ENCODE data around the gene HSFX1.
"Not testable (repeated sequence)": the region's sequence is repeated elsewhere in the genome, so short reads cannot be mapped to it uniquely, and the experiment has no call there.

HSFX1 gene, protein sequence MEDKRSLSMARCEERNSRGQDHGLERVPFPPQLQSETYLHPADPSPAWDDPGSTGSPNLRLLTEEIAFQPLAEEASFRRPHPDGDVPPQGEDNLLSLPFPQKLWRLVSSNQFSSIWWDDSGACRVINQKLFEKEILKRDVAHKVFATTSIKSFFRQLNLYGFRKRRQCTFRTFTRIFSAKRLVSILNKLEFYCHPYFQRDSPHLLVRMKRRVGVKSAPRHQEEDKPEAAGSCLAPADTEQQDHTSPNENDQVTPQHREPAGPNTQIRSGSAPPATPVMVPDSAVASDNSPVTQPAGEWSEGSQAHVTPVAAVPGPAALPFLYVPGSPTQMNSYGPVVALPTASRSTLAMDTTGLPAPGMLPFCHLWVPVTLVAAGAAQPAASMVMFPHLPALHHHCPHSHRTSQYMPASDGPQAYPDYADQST

DNA sequence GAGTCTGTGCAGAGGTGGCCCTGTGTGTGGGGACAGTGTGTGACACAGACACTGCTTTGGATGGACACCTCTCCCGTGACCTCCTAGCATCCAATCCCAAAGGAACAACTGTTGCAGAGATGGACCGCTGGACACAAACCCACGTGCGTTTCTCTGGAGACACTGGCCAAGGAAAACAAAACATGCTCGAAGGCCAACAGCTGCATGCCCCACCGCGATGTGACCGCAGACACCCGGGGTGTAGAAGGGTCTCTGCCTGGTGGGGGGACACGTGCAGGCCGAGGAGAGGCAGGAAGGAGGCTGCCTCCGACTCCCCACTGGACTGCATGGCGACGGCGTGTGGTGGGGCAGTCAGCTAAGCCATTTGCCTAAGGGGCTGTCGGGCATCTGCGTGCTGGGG, at the start of gene HSFX1:
Gene HSFX1 (plus strand): TSS at position 301 of the 400 bp plus-strand sequence. CDS start 614 bp downstream, outside the sequence.
- DNase-seq (ENCODE audit: low read depth in 2 of 2): not testable (repeated sequence)

DNA sequence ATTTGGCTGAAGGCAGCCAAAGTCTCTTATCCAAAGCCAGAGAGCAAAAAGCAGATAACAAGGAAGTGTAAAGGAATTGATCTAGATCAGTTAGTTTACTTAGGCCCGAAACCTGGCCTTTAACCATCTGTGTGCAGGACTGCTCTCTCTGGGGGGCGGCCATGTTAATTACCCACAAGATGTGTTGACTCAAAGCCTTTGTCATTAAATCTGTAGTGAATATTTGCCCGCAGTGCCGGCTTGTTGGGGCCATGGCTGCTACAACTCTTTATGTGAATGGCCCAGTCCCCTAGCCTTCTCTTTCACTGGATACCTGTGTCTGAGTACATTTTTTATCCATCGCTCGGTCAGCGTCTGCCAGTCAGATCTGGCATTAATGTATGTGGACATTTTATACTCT, 46.6 kb upstream of the HSFX1 start:
- DNase-seq (ENCODE audit: low read depth in 2 of 2): not testable (repeated sequence)

DNA sequence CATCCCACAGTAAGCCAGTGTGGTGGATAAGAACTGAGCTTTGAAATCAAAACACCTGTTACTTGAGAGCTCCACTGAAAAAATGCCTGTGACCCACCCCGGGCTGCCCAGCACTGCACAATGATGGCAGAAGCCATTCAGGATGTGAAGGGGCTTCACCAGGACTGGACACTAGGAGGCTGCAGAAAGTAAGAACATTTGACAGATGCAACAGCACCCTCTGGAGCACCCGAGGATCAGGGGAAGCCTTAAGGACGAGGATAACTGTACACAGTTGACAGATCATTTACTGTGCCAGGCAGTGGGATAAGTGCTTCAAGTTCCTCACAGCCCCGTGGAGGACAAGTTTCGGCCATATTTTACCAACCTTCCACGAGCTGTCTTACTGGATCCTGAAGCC, 31.6 kb upstream of the HSFX1 start:
- DNase-seq (ENCODE audit: low read depth in 2 of 2): not testable (repeated sequence)

DNA sequence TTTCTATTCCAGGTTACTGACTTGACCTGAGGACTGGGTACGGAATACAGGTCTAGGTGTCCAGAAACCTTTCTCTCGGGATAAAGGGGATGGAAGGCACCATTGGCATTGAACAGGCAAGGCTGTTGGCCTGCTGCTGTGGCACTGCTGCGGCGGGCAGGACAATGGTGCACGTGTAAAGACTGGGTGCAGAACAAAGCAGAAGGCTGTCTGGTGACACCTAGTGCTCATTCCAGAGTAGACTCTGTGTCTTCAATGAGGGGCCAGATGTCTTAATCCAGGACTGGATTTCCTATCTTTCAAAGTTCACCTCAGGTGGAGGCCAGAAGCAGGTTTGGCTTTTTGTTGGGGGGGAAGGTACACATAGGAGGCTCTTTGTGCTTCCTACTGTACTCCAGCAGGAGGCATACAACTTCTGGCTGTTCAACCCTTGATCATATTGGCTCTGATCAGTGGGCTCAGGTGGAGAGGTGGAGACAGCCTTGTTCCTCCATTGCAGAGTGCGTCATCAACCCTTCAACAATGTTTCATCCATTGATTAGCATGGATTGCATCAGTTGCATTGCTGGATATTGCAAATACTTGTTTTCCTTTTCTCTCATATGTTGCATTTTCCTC, 27.4 kb upstream of the HSFX1 start:
- DNase-seq (ENCODE audit: low read depth in 2 of 2): not testable (repeated sequence)

DNA sequence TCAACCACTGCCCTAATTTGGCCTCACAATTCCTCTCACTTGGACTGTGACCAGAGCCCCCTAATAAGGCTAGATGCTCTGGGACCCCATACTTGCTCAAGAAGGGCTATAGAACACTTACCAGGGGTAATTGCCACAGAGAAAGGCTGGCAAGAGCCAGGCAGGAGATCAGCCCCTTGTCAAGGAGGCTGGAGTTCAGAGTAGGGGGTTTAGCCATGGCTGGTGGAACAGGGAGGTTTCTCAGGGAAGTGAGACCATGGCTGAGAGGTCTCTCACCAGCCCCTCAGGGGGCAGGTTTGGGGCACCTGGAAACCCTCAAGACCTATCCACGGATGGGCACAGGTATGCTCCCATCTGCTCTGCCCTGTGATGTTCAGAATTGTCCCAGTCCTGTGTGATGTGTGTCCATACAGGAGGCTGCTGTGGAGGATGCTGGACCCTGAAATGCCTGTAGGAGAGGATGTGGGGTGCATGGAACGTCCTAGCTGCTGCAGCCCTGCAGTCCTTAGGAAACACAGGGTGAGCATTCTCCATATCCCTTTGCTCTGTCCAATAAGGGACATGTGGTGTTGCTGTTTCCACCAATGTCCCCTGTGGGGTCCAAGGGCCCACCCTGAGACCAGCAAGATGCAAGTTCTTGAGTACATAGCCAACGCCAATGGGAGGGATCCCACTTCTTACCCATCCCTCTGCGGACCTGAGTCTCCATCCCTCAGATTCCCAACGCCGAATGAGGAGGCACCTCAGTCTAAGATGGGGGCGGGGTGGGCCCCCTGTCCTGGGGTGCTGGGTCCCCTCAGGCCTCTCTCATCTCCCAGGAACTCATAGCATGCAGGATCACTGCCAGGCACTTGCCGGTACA, 16.4 kb upstream of the HSFX1 start:
- DNase-seq (ENCODE audit: low read depth in 2 of 2): no peak

DNA sequence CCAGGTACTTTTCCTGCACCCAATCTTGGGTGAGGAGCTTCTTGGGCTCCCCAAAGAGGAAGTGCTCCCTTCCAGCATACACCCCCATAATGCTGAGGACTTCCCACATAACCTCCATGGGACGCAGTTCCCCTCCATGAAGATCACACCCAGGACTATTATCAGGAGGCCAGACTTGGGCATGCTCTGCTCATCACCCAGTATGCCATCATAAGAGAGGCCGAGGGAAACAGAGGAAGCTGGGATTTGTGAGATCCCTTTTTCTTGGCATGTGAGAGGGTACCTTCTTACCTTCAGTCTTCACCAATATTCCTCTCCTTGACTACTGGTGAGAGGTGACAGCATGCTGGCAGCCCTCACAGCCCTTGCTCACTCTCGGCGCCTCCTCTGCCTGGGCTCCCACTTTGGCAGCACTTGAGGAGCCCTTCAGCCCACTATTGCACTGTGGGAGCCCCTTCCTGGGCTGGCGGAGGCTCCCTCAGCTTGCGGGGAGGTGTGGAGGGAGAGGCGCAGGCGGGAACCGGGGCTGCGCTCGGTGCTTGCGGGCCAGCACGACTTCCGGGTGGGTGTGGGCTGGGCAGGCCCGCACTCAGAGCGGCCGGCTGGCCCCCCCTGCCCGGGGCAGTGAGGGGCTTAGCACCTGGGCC, 15.7 kb upstream of the HSFX1 start:
- DNase-seq (ENCODE audit: low read depth in 2 of 2): no peak

DNA sequence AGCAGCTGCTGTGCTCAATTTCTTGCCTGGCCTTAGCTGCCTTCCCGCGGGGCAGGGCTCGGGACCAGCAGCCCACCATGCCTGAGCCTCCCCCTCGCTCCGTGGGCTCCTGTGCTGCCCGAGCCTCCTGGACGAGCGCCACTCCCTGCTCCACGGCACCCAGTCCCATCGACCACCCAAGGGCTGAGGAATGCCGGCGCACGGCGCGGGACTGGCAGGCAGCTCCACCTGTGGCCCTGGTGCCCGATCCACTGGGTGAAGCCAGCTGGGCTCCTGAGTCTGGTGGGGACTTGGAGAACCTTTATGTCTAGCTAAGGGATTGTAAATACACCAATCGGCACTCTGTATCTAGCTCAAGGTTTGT, 15.2 kb upstream of the HSFX1 start:
- not testable (repeated sequence) for DNase-seq (ENCODE audit: low read depth in 2 of 2)

DNA sequence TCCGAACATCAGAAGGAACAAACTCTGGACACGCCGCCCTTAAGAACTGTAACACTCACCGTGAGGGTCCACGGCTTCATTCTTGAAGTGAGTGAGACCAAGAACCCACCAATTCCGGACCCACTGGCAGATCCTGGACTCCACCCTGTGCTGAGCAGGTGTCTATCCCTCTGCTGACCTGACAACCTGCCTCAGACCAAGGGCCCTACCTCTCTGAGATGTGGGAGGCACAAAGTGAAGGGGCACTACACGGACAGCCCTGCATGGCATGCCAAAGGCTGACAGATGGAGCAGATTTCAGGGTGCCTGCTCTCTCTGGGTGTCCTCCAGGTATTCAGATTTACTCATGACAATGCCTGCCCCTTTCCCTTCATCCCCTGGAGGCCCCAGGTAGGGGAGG, 14.0 kb upstream of the HSFX1 start:
- no peak for DNase-seq (ENCODE audit: low read depth in 2 of 2)

DNA sequence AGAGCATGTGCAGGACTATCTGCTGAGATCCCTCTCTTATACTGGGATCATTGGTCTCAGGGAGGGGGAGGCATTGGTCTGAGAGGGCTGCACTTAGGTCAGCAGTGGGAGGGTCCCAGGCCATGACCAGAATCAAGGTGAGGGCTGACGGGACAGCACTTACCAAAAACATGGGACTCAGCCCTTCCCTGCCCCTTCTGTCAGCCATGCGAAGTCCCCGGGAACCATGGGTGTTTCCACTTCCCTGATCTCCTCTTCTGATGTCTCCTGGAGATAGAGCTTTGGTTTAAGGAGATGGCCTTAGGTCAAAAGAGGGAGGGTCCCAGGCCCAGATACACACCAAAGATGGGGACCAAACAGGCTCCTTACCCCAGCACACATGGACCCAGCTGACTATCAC, 12.9 kb upstream of the HSFX1 start:
- DNase-seq (ENCODE audit: low read depth in 2 of 2): no peak

DNA sequence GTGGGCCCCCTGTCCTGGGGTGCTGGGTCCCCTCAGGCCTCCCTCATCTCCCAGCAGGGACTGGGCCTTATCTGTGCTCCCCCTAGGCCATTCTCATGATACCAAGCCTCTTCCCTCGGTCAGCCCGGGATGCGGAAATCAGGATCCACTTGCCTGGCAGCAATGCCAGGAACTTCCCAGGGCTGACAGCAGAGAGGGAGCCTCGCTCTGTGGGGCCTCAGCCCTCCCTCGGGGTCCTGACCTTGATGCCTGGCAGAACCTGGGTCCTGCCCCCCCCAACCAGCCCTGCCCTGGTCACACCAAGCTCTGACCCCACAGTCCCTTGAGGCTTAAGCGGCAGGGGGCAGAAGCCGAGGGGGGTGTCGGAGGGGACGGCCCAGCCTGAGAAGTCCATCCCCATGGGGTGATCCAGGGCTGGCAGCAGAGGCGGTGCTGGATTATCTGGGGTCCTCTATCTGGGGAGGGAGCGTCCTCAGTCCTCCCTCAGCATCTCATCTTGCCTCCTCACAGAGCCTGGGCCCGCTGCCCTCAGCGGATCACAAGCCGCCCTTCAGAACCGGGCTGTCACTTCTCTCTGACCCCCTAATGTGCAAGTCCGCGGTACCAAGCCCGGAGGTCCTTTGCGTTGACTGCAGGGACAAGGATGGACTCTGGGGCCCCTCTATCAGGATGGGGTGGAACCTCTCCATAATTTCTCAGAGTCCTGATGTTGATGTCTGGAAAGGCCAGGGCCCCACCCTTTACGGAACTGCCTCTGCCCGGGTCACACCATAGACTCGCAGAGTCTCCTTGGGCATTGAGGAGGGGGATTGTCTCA, 11.8 kb upstream of the HSFX1 start:
- DNase-seq (ENCODE audit: low read depth in 2 of 2): not testable (repeated sequence)

DNA sequence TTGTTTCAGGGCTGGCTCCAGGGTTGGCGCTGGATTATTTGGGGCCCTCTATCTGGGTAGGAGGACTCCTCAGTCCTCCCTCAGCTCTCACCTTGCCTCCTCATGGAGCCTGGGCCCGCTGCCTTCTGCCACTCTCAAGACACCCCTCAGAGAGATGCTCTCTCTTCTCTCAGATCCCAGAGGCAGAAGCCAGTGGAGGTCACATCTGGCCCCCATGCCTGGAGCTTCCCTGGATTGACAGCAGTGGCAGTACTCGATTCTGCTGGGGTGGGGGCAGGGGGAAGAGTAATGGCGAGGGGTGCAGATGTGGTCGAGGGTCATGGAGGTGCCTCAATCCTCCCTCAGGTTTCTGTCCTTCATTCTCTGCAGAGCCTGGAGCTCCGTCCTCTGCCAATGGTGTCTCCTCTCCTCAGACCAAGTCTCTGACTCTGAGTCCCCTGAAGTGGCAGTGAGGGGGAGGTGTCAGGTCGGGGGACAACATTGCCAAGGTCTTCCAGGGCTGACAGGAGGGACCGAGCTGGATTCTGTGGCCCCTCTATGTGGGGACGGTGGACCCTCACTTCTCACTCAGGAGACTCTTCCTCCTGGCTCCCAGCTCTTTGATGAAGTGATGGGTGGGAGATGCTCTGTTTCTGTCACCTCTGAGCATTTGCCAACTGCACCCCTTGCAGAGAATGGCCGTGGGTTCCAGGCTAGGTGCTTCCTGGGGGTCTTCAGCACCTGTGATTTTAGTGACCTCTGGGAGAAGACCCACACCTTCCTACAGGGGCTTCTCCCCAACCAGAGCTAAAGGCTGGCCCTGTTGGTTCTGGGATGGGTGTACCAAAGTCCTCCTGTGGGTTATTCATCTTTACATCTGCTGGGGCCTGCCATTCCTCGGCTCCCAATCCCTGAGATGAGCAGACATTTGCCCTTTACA, 10.9 kb upstream of the HSFX1 start:
- no peak for DNase-seq (ENCODE audit: low read depth in 2 of 2)

DNA sequence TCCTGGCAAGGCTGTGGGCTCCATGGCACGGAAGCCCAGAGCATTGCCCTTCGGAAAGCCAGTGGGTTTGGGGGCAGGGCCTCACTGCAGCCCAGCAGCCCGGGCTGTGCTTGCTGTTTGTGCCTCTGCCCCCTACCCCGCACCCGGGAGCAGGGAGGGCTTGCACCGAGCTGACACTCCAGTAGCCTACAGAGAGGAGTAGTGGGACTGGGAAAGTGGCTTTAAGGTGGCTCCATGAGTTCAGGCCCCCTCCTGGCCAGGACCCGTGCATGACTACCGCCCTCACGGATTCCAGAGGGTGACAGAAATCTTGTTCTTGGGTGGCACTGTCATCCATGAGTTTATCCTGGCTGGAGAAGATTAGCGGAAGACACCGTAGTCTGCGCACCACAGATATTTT, 3.5 kb upstream of the HSFX1 start:
- not testable (repeated sequence) for DNase-seq (ENCODE audit: low read depth in 2 of 2)

DNA sequence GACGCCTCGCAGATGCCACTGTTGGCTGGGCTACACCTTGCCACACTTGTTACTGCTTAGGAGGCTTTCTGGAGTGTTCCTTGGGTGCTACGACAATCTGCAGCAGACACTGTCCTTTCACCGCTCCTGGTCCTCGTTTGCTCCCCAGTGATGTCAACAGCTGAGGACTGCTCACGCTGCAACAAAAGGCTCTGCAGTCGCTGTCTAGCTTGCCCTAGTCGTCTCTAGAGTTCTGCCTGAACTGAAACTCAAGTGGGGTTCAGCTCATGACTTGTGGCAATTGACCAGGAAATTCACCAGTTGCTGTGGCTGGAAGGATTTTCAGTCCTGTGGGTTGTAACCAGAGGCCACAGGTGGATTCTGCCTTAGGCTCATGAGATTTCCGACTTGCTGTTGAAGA, 842 bp upstream of the HSFX1 start:
- not testable (repeated sequence) for DNase-seq (ENCODE audit: low read depth in 2 of 2)

DNA sequence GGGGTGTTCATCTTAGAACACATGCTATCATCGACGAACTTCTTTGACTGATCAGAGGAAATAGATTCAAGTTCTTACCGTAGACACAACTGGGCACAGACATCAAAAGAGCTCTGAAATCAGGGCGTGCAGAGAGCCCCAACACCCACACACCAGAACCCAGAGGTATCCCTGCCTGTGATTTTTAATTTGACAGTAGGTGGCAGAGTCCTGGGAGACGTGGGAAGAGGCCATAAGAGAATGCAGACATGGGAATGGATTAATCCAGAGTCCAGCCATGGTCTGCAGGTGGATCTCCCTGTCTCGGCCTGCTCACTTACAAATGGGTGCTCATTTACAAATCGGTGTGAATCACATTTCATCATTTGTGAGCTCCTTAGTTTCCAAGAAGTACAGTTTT, 4.1 kb downstream of the HSFX1 start:
- DNase-seq (ENCODE audit: low read depth in 2 of 2): not testable (repeated sequence)

DNA sequence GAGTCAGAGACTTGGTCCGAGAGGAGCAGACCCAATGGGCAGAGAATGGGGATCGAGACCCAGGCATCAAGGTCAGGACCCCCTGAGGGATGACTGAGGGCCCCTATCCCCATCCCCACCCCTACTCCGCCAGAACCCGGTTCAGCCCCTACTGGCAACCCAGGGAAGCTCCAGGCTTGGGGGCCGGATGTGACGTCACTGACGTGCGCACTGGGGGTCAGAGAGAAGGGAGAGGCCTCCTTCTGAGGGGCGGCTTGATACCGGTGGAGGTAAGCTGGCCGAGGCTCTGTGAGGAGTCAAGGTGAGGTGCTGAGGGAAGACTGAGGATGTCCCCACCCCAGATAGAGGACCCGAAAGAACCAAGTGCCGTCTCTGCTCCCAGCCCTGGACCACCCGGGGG, 7.9 kb downstream of the HSFX1 start, which contains the start of gene MAGEA9:
Gene MAGEA9 (plus strand): TSS at position 204 of the 400 bp plus-strand sequence. CDS start 4,281 bp downstream, outside the sequence.
- DNase-seq (ENCODE audit: low read depth in 2 of 2): not testable (repeated sequence)

DNA sequence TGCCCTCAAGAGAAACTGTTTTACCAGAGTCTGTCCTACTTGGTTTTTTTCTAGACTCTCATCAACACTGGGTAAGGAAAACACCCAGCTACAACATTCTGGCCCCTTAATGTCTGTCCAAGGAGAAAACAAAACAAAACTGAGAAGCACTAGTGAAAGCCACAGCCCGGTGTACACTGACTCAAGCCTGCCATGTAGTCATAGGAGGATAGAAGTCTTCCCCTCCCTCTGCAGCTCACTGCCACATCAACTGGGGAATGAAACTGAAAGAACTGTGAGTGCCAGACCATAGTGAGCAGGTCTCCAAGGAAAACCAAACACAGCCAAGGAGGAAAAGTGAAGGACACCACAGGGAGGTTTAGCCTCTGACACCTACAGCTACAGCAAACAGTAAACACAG, 21.7 kb downstream of the HSFX1 start:
- not testable (repeated sequence) for DNase-seq (ENCODE audit: low read depth in 2 of 2)

DNA sequence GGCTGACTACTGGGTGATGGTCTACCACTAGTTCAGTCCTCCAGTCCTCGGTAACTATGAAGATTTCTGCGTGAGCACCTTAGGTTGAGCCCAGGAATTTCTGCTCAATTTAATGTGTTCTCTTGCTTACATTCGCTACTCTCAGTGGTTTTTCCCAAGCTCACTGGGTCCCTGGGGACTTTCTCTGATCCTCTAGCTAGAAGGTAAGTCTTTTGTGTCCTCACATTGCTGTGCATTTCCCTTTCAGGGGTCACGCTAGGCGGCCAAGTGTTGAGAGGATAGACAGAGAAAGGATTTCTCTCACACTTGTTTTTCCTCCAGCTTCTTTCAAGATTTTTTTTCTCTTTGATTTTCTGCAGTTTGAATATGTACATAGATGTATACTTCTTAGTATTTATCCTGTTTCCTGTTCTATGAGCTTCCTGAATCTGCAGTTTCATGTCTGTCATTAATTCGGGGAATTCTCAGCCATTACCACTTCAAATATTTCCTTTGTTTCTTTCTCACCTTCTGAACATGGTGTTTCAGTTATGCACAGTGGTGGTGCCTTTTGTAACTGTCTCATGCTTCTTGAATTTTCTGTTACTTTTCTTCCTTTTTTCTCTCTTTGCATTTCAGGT, 25.3 kb downstream of the HSFX1 start:
- no peak for DNase-seq (ENCODE audit: low read depth in 2 of 2)

DNA sequence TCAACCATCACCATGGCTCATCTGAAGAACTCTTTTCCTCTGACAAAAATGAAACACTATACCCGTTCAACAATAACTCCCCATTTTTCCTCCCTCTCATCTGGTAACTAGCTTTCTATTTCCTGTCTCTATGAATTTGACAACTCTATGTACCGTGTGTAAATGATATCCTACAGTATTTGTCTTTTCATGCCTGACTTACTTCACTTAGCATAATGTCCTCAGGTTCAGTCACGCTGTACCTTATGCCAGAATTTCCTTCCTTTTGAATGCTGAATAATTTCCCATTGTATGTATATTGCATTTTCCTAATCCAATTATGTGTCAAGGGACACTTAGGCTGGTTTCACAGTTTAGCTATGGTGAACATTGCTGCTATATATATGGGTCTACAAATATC, 26.1 kb downstream of the HSFX1 start:
- DNase-seq (ENCODE audit: low read depth in 2 of 2): no peak

DNA sequence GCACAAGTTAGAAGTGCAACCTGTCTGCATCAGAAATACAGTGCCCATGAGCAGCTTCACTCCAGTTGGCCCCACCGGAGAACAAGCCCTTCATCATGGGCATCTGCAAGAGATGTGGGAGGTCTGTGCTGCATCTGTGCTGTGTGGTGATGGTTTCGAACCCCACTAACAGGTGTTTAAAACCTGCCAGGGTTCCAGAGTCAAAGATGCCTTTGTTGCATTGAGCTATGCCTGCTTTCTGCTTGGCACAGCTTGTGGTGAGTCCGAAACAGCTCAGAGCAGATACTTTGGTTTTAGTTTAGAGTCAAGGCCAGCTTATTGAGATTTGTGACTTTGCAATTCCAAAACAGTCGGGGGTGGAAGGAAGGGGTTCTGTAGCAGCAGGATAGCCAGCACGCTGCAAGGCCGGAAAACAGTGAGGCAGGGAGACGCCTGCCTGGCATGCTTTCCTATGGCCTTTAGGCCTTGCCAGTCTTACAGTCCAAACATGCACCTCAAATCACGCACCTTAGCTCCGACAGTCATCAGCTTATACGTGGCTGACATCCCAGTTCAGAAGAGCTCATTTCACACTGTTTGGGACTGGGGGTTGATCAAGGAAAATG, 29.7 kb downstream of the HSFX1 start:
- DNase-seq (ENCODE audit: low read depth in 2 of 2): no peak
